Keratinocyte (primary cell): ENCODE data around the gene FSD1.

ENCODE experiments used
- CTCF ChIP-seq, 3 experiments: IDR thresholded peaks in 1 of 3; conservative IDR thresholded peaks in 1 of 3; optimal IDR thresholded peaks in 1 of 3; 2 replicates in 2 of 3; 3 replicates in 1 of 3; pipeline versions ENCODE3 to v1.5.1; 2011; ENCODE audit warnings: low read length in 3 of 3, mild to moderate bottlenecking in 3 of 3, moderate library complexity in 2 of 3, control low read depth in 1 of 3, inconsistent platforms in 1 of 3; ENCODE audit not compliant: insufficient read depth in 2 of 3; ENCODE audit errors: extremely low read depth in 1 of 3
- EZH2 ChIP-seq: IDR thresholded peaks from one replicate; pipeline ENCODE4 v1.6.1; 2012; ENCODE audit warnings: inconsistent platforms, mild to moderate bottlenecking, low read length, moderate library complexity

- TF ChIP-seq CTCF (optimal IDR thresholded peaks at IDR 0.05 in 1 of 3, IDR thresholded peaks at IDR 0.05 in 1 of 3, conservative IDR thresholded peaks at IDR 0.05 in 1 of 3; ENCODE audit: extremely low read depth in 1 of 3, insufficient read depth in 2 of 3, low read length in 3 of 3) (no peak), EZH2 (no peak)
Measured at GRCh38 chr19:4371247-4372164, 67.1 kb downstream of the FSD1 start.
